Gastroesophageal sphincter (tissue), 3 donors: ENCODE data around the gene CCDC154.

Experiments
- EP300 ChIP-seq: sonication (generic); formaldehyde crosslinking; IDR thresholded peaks from one replicate; pipeline ENCODE4 v1.6.1; 2017; ENCODE audit warnings: antibody characterized with exemption, mild to moderate bottlenecking
- TF ChIP-seq, protein P1 (sequence below), 4 experiments: fragments of 200-600 bp in 2 of 4; fragments of 450-650 bp in 2 of 4; sonication (generic) in 1 of 4; IDR thresholded peaks; one replicate each; pipeline ENCODE4 v1.5.1; 2017 to 2019; ENCODE audit warnings: antibody characterized with exemption in 4 of 4, mild to moderate bottlenecking in 2 of 4, moderate library complexity in 2 of 4

- TF ChIP-seq, protein P1, sequence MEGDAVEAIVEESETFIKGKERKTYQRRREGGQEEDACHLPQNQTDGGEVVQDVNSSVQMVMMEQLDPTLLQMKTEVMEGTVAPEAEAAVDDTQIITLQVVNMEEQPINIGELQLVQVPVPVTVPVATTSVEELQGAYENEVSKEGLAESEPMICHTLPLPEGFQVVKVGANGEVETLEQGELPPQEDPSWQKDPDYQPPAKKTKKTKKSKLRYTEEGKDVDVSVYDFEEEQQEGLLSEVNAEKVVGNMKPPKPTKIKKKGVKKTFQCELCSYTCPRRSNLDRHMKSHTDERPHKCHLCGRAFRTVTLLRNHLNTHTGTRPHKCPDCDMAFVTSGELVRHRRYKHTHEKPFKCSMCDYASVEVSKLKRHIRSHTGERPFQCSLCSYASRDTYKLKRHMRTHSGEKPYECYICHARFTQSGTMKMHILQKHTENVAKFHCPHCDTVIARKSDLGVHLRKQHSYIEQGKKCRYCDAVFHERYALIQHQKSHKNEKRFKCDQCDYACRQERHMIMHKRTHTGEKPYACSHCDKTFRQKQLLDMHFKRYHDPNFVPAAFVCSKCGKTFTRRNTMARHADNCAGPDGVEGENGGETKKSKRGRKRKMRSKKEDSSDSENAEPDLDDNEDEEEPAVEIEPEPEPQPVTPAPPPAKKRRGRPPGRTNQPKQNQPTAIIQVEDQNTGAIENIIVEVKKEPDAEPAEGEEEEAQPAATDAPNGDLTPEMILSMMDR (IDR thresholded peaks at IDR 0.05), result no peak
- no peak for TF ChIP-seq EP300
Measured at GRCh38 chr16:1470481-1471251, 26.3 kb upstream of the CCDC154 start.
